ENCODE results near the gene PTBP3.

Gene PTBP3

DNA sequence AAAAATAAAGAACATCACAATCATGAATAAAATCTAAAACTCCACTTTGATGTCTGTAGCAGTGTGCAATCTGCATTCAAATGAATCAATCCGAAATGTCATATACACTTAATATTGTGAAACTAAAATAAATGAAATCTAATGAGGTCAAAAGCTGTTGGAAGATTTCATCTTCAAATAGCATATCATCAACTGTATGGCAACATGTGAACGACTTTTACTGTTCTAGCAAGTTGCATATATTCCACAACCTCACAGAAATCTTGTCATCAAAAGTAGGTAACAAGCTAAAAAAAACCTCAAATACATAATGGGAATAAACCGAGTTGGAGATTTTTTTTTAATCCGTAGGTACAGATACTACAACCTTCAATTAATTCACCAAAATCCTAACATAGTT, 1.2 kb downstream of the PTBP3 start:
- TF ChIP-seq CTCF (conservative IDR thresholded peaks at IDR 0.05; ENCODE audit: low read depth, low read length) = no peak
- peak overlapping the region; percentile 85 for H3K27ac ChIP-seq
- peaks cover 55% of the 10 kb centered on the region for H3K79me2 ChIP-seq (ENCODE audit: insufficient read depth, low read depth)
- H3K9ac ChIP-seq = peak overlapping the region; percentile 73
- peak overlapping the region; percentile 57 for H2AFZ ChIP-seq (ENCODE audit: low read depth)
- H3K4me1 ChIP-seq (ENCODE audit: low read depth, poor library complexity, severe bottlenecking) = peaks cover 36% of the 10 kb centered on the region
- H3K4me3 ChIP-seq (IDR thresholded peaks at IDR 0.05; ENCODE audit: insufficient read depth, low read depth, low read length) = no peak overlapping the region
- H3K4me2 ChIP-seq = peak overlapping the region; percentile 91
- no peaks in the 10 kb centered on the region; the same call in 1 of the 2 replicates for H4K20me1 ChIP-seq (ENCODE audit: insufficient read depth)
- H3K36me3 ChIP-seq (ENCODE audit: insufficient read depth) = no peaks in the 10 kb centered on the region
- no peaks in the 10 kb centered on the region for H3K27me3 ChIP-seq (ENCODE audit: insufficient read depth, low read depth)

- no peaks in the 10 kb centered on the region for H3K36me3 ChIP-seq (ENCODE audit: insufficient read depth)
- peaks cover 40% of the 10 kb centered on the region for H3K4me1 ChIP-seq (ENCODE audit: low read depth, poor library complexity, severe bottlenecking)
- H3K4me3 ChIP-seq (IDR thresholded peaks at IDR 0.05; ENCODE audit: insufficient read depth, low read depth, low read length) = no peak overlapping the region
- 0 out of 2 replicates have a peak overlapping the region, but pooled peaks have one; percentile 2 for H2AFZ ChIP-seq (ENCODE audit: low read depth)
- peak overlapping the region; percentile 91 for H3K4me2 ChIP-seq
- TF ChIP-seq CTCF (conservative IDR thresholded peaks at IDR 0.05; ENCODE audit: low read depth, low read length) = no peak
- peaks cover 61% of the 10 kb centered on the region for H3K79me2 ChIP-seq (ENCODE audit: insufficient read depth, low read depth)
- peak overlapping the region; percentile 85; the same call in 1 of the 2 replicates for H3K27ac ChIP-seq
- H4K20me1 ChIP-seq (ENCODE audit: insufficient read depth) = no peaks in the 10 kb centered on the region; the same call in 1 of the 2 replicates
- no peaks in the 10 kb centered on the region for H3K27me3 ChIP-seq (ENCODE audit: insufficient read depth, low read depth)
- H3K9ac ChIP-seq = peak overlapping the region; percentile 73; the same call in 1 of the 2 replicates
Measured at GRCh38 chr9:112331674-112331952, 1.8 kb downstream of the PTBP3 start.

DNA sequence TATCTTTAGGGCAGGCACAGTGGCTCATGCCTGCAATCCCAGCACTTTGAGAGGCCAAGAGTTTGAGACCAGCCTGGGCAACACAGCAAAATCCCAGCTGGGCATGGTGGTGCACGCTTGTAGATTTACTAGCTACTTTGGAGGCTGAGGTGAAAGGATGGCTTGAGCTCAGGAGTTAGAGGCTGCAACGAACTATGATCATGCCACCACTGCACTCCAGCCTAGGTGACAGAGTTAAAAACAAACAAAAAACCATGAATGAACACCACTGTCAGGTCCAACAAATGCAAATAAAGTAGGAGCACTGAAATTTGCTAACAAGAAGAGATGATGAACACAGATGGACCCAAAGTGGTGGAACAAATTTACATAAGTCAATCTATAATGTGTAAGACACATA, 4.9 kb downstream of the PTBP3 start:
- Histone ChIP-seq H3K79me2 (ENCODE audit: insufficient read depth, low read depth) (peaks cover 91% of the 10 kb centered on the region), H3K4me3 (IDR thresholded peaks at IDR 0.05; ENCODE audit: insufficient read depth, low read depth, low read length) (no peak overlapping the region), H3K9ac (no peak overlapping the region), H3K27me3 (ENCODE audit: insufficient read depth, low read depth) (no peaks in the 10 kb centered on the region), H3K36me3 (ENCODE audit: insufficient read depth) (no peaks in the 10 kb centered on the region), H4K20me1 (ENCODE audit: insufficient read depth) (peaks cover 4% of the 10 kb centered on the region; the same call in 1 of the 2 replicates), H2AFZ (ENCODE audit: low read depth) (no peak overlapping the region), H3K4me1 (ENCODE audit: low read depth, poor library complexity, severe bottlenecking) (peaks cover 61% of the 10 kb centered on the region), H3K4me2 (no peak overlapping the region), H3K27ac (no peak overlapping the region)
- TF ChIP-seq CTCF (conservative IDR thresholded peaks at IDR 0.05; ENCODE audit: low read depth, low read length) = no peak

DNA sequence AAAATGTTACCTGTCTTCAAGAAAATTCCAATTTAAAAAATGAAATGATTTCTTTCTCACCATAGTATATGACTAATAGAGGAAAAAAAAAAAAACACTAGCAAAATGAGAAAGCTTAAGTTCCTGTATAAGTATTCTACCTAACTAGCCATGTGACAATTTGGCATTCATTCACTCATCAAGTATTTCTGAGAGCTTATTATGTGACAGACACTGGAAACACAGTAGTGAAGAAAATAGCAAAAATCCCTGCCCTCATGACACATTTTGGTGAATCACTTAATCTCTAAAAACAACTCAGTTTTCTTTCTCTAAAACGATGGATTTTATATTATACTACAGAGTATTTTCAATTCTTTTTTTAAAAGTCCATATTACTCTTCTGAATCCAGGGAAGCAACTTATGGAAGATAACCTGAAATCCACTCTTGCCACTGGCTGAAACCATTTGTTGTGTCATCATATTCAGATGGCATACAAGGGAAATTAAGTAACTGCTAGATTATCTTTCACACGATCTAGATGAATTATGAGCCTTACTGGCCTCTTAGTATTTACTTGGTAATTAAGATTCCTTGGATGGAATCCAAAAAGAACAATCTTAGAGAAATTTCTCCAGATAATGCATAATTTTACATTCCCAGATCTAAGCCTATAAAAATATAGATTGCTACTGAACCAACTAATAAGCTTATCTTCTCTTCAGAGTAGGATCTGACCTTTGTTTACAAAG, 5.5 kb downstream of the PTBP3 start:
- Histone ChIP-seq H2AFZ (ENCODE audit: low read depth) (no peak overlapping the region), H3K27me3 (ENCODE audit: insufficient read depth, low read depth) (no peaks in the 10 kb centered on the region), H3K4me3 (IDR thresholded peaks at IDR 0.05; ENCODE audit: insufficient read depth, low read depth, low read length) (no peak overlapping the region), H3K4me2 (no peak overlapping the region), H3K79me2 (ENCODE audit: insufficient read depth, low read depth) (peaks cover 98% of the 10 kb centered on the region), H3K4me1 (ENCODE audit: low read depth, poor library complexity, severe bottlenecking) (peaks cover 66% of the 10 kb centered on the region), H3K27ac (no peak overlapping the region), H3K36me3 (ENCODE audit: insufficient read depth) (no peaks in the 10 kb centered on the region), H3K9ac (no peak overlapping the region), H4K20me1 (ENCODE audit: insufficient read depth) (peaks cover 4% of the 10 kb centered on the region; the same call in 1 of the 2 replicates)
- no peak for TF ChIP-seq CTCF (conservative IDR thresholded peaks at IDR 0.05; ENCODE audit: low read depth, low read length)
